ENCODE measurements around the gene MAN1C1.

GRCh38 chr1:25610822-25611630 lies 5.6 kb upstream of the MAN1C1 start:
- no peak for TF ChIP-seq POLR2A (IDR thresholded peaks at IDR 0.05)
- TF ChIP-seq CTCF (IDR thresholded peaks at IDR 0.05): no peak
- TF ChIP-seq EP300 (IDR thresholded peaks at IDR 0.05): no peak
